H9 (cell line): ENCODE results near the gene MINDY4. TPM values are rescaled to one million over a fixed set of nuclear protein-coding genes. Genes with fewer than 3 reads are reported as not detected.
A peak's percentile ranks its signal among the peaks of the same experiment; 100 is the strongest.

Experiments used
- DNase-seq: peaks from one replicate; pipeline ENCODE4 v3.0.0-alpha.2; 2017
- H2AFZ ChIP-seq: one replicate; pipeline ENCODE4 v1.6.1; 2013; ENCODE audit warnings: mild to moderate bottlenecking, low read length, control low read depth, moderate library complexity
- H2AK5ac ChIP-seq: 2 replicates; pipeline ENCODE4 v1.6.1; 2013; ENCODE audit warnings: low read length, control low read depth, mixed read lengths; ENCODE audit not compliant: insufficient read length
- H2BK120ac ChIP-seq: one replicate; pipeline ENCODE4 v1.6.1; 2013; ENCODE audit warnings: low read depth, mild to moderate bottlenecking, low read length, control low read depth, inconsistent platforms; ENCODE audit not compliant: poor library complexity, severe bottlenecking
- H2BK12ac ChIP-seq: 2 replicates; pipeline ENCODE4 v1.6.1; 2013; ENCODE audit warnings: low read length, control low read depth, mixed read lengths, low read depth; ENCODE audit not compliant: insufficient read length
- H2BK15ac ChIP-seq: 2 replicates; pipeline ENCODE4 v1.6.1; 2013; ENCODE audit warnings: low read depth, low read length, control low read depth
- H2BK20ac ChIP-seq: one replicate; pipeline ENCODE4 v1.6.1; 2013; ENCODE audit warnings: low read depth, mild to moderate bottlenecking, low read length, control low read depth, inconsistent platforms; ENCODE audit not compliant: poor library complexity, severe bottlenecking
- H2BK5ac ChIP-seq: 2 replicates; pipeline ENCODE4 v1.6.1; 2013; ENCODE audit warnings: low read length, control low read depth, mixed read lengths; ENCODE audit not compliant: insufficient read length
- H3K14ac ChIP-seq: 2 replicates; pipeline ENCODE4 v1.6.1; 2013; ENCODE audit warnings: low read length, control low read depth; ENCODE audit not compliant: insufficient read depth
- H3K18ac ChIP-seq: 2 replicates; pipeline ENCODE4 v1.6.1; 2013; ENCODE audit warnings: low read depth, mild to moderate bottlenecking, mixed read lengths, low read length, control low read depth; ENCODE audit not compliant: insufficient read length
- H3K23ac ChIP-seq: 2 replicates; pipeline ENCODE4 v1.6.1; 2013; ENCODE audit warnings: low read length, control low read depth, mixed read lengths, low read depth; ENCODE audit not compliant: insufficient read length
- H3K23me2 ChIP-seq: 2 replicates; pipeline ENCODE4 v1.6.1; 2013; ENCODE audit warnings: low read depth, mild to moderate bottlenecking, mixed read lengths, low read length, control low read depth; ENCODE audit not compliant: insufficient read length, poor library complexity, severe bottlenecking
- H3K27ac ChIP-seq: 2 replicates; pipeline ENCODE4 v1.5.1; 2013; ENCODE audit warnings: low read length, control low read depth, mixed read lengths, low read depth; ENCODE audit not compliant: insufficient read length
- H3K27me3 ChIP-seq: 2 replicates; pipeline ENCODE4 v1.6.1; 2013; ENCODE audit warnings: low read length, control low read depth, inconsistent platforms; ENCODE audit not compliant: insufficient read depth
- H3K4ac ChIP-seq: 2 replicates; pipeline ENCODE4 v1.6.1; 2013; ENCODE audit warnings: low read depth, mild to moderate bottlenecking, control low read depth, inconsistent platforms, low read length, moderate library complexity
- H3K4me1 ChIP-seq: 2 replicates; pipeline ENCODE4 v1.6.1; 2013; ENCODE audit warnings: low read length, control low read depth, inconsistent platforms; ENCODE audit not compliant: insufficient read depth
- H3K4me2 ChIP-seq: 2 replicates; pipeline ENCODE4 v1.6.1; 2013; ENCODE audit warnings: low read length, control low read depth, mixed read lengths; ENCODE audit not compliant: insufficient read length, insufficient read depth
- H3K56ac ChIP-seq: 2 replicates; pipeline ENCODE4 v1.6.1; 2013; ENCODE audit warnings: low read depth, mild to moderate bottlenecking, mixed read lengths, low read length, control low read depth; ENCODE audit not compliant: insufficient read length
- H3K79me1 ChIP-seq: 2 replicates; pipeline ENCODE4 v1.6.1; 2013; ENCODE audit warnings: low read depth, mild to moderate bottlenecking, moderate library complexity, low read length, control low read depth, inconsistent platforms; ENCODE audit not compliant: insufficient read depth, poor library complexity, severe bottlenecking
- H3K79me2 ChIP-seq: 2 replicates; pipeline ENCODE4 v1.6.1; 2013; ENCODE audit warnings: low read length, control low read depth, inconsistent platforms; ENCODE audit not compliant: insufficient read depth
- H3K9ac ChIP-seq: 2 replicates; pipeline ENCODE4 v1.6.1; 2013; ENCODE audit warnings: low read length, control low read depth, mixed read lengths; ENCODE audit not compliant: insufficient read length; ENCODE audit errors: extremely low read depth
- H3K9me3 ChIP-seq: one replicate; pipeline ENCODE4 v1.6.1; 2013; ENCODE audit warnings: low read depth, low read length, inconsistent platforms; ENCODE audit not compliant: control insufficient read depth
- H3T11ph ChIP-seq: one replicate; pipeline ENCODE4 v1.6.1; 2013; ENCODE audit warnings: mild to moderate bottlenecking, low read length, control low read depth, inconsistent platforms
- H4K20me1 ChIP-seq: one replicate; pipeline ENCODE4 v1.6.1; 2013; ENCODE audit not compliant: control insufficient read depth, insufficient read length, insufficient read depth
- H4K5ac ChIP-seq: 2 replicates; pipeline ENCODE4 v1.6.1; 2013; ENCODE audit warnings: low read depth, mild to moderate bottlenecking, mixed read lengths, low read length, control low read depth; ENCODE audit not compliant: insufficient read length
- H4K8ac ChIP-seq: replicated peaks from 2 replicates; pipeline ENCODE4 v1.6.1; 2013; ENCODE audit warnings: low read length, control low read depth, mixed read lengths, low read depth; ENCODE audit not compliant: insufficient read length
- H4K91ac ChIP-seq: 2 replicates; pipeline ENCODE4 v1.6.1; 2013; ENCODE audit warnings: low read depth, mild to moderate bottlenecking, moderate library complexity, mixed read lengths, low read length, control low read depth; ENCODE audit not compliant: insufficient read length
- H3K27ac Mint-ChIP-seq, 3 experiments: 2 replicates in 2 of 3; 3 replicates in 1 of 3; pipeline ENCODE4 v1.8.0; 2020 to 2021; ENCODE audit warnings: mixed read lengths in 3 of 3, mild to moderate bottlenecking in 1 of 3, moderate library complexity in 1 of 3
- H3K27me3 Mint-ChIP-seq: 2 replicates; pipeline ENCODE4 v1.8.0; 2021; ENCODE audit warnings: low read depth, mild to moderate bottlenecking, moderate library complexity, mixed read lengths
- H3K36me3 Mint-ChIP-seq, 3 experiments: 2 replicates in 2 of 3; 3 replicates in 1 of 3; pipeline ENCODE4 v1.8.0; 2020 to 2021; ENCODE audit warnings: low read depth in 3 of 3, mixed read lengths in 3 of 3; ENCODE audit not compliant: insufficient read depth in 1 of 3
- H3K4me1 Mint-ChIP-seq, 2 experiments: 2 replicates each; pipeline ENCODE4 v1.8.0; 2020; ENCODE audit warnings: mixed read lengths in 2 of 2
- H3K4me3 Mint-ChIP-seq, 2 experiments: 2 replicates in 1 of 2; 3 replicates in 1 of 2; pipeline ENCODE4 v1.8.0; 2020 to 2021; ENCODE audit warnings: mild to moderate bottlenecking in 2 of 2, mixed read lengths in 2 of 2, moderate library complexity in 1 of 2
- H3K9me3 Mint-ChIP-seq, 2 experiments: 2 replicates in 1 of 2; 3 replicates in 1 of 2; pipeline ENCODE4 v1.8.0; 2020; ENCODE audit warnings: mild to moderate bottlenecking in 2 of 2, mixed read lengths in 2 of 2, moderate library complexity in 1 of 2
- CTCF ChIP-seq: fragments of 200-600 bp; sonication (generic); conservative IDR thresholded peaks from 3 replicates; pipeline ENCODE4 v1.8.0; 2021; ENCODE audit warnings: antibody characterized with exemption, mild to moderate bottlenecking
- whole genome bisulfite sequencing: extraction: QIAGEN DNeasy Blood & Tissue Kit; methylation state at CpG from one replicate; pipeline ENCODE4 v1.1.7; 2013; ENCODE audit warnings: missing lambda C conversion rate, low lambda C conversion rate, mixed read lengths; ENCODE audit not compliant: insufficient read length; ENCODE audit errors: extremely low coverage; 5-methylcytosine and 5-hydroxymethylcytosine counted together
- total RNA-seq: library from RNA; stranded (reverse); gene quantifications from 2 replicates; pipeline ENCODE4 v1.2.1, GENCODE V29; 2021

Gene MINDY4
- total RNA-seq, 1 experiment from 2014 or later: 3.1 TPM

GRCh38 chr7:30780941-30781340, 9.7 kb downstream of the MINDY4 start:
- Histone ChIP-seq H3K23me2 (no peaks in the 10 kb centered on the region), H4K91ac (no peak overlapping the region), H3K4me2 (no peak overlapping the region), H3K23ac (no peak overlapping the region), H3K4me1 (no peaks in the 10 kb centered on the region), H2BK12ac (no peak overlapping the region), H3T11ph (no peak overlapping the region), H3K9ac (no peak overlapping the region), H2BK5ac (no peak overlapping the region), H2AFZ (no peak overlapping the region), H4K5ac (no peak overlapping the region), H2BK15ac (no peak overlapping the region), H3K79me2 (no peaks in the 10 kb centered on the region), H2AK5ac (no peak overlapping the region), H3K4ac (no peak overlapping the region), H3K9me3 (no peaks in the 10 kb centered on the region), H3K56ac (no peak overlapping the region), H4K8ac (no peak overlapping the region), H3K27me3 (no peaks in the 10 kb centered on the region), H3K27ac (no peak overlapping the region), H4K20me1 (no peaks in the 10 kb centered on the region), H3K79me1 (no peaks in the 10 kb centered on the region), H2BK120ac (no peak overlapping the region), H2BK20ac (no peak overlapping the region), H3K18ac (no peak overlapping the region), H3K14ac (no peak overlapping the region; the same call in 1 of the 2 replicates)
- H3K9me3 Mint-ChIP-seq: no peaks in the 10 kb centered on the region
- no peak overlapping the region for H3K4me3 Mint-ChIP-seq
- H3K4me1 Mint-ChIP-seq: no peaks in the 10 kb centered on the region
- H3K27ac Mint-ChIP-seq: peak overlapping the region in 1 of 3 experiments; percentile 4; a peak in 1 of 7 replicates
- DNase-seq: no peak
- H3K27me3 Mint-ChIP-seq: no peaks in the 10 kb centered on the region
- no peak for TF ChIP-seq CTCF
- H3K36me3 Mint-ChIP-seq: peaks cover 3 to 17% (median 12%) of the 10 kb centered on the region in 3 experiments; a peak in 4 of 7 replicates
- WGBS: no CpG with 5 or more reads among the region's 4 CpGs
